VCaP (cell line): ENCODE results near the gene DDX42.

Experiments
- H3K27ac ChIP-seq: fragments of 450-650 bp; 2 replicates; pipeline ENCODE4 v1.5.1; 2017
- TF ChIP-seq, protein P1 (sequence below): fragments of 450-650 bp; conservative IDR thresholded peaks from 2 replicates; pipeline ENCODE4 v1.5.1; 2017; ENCODE audit warnings: mild to moderate bottlenecking, moderate library complexity

Gene DDX42

DNA sequence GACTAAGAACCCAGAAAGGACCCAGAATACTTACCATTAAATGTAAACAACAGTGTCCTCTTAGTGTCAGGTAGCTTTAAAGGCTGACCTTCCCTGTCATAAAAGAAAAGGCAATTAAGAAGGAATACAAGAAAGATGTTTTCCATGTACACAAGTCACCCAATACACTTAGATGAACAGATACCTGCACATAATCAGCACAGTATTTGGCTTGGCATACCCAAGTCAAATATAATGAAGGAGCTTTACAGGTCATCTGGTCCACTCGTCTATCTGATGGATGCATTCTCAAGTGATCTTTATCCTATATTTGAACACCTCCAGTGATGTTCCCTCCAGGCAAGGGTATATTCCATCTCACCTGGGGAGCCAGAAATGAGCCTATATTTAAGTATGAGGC, 21.3 kb upstream of the DDX42 start:
- H3K27ac ChIP-seq: no peak overlapping the region
- TF ChIP-seq, protein P1, sequence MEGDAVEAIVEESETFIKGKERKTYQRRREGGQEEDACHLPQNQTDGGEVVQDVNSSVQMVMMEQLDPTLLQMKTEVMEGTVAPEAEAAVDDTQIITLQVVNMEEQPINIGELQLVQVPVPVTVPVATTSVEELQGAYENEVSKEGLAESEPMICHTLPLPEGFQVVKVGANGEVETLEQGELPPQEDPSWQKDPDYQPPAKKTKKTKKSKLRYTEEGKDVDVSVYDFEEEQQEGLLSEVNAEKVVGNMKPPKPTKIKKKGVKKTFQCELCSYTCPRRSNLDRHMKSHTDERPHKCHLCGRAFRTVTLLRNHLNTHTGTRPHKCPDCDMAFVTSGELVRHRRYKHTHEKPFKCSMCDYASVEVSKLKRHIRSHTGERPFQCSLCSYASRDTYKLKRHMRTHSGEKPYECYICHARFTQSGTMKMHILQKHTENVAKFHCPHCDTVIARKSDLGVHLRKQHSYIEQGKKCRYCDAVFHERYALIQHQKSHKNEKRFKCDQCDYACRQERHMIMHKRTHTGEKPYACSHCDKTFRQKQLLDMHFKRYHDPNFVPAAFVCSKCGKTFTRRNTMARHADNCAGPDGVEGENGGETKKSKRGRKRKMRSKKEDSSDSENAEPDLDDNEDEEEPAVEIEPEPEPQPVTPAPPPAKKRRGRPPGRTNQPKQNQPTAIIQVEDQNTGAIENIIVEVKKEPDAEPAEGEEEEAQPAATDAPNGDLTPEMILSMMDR: no peak

DNA sequence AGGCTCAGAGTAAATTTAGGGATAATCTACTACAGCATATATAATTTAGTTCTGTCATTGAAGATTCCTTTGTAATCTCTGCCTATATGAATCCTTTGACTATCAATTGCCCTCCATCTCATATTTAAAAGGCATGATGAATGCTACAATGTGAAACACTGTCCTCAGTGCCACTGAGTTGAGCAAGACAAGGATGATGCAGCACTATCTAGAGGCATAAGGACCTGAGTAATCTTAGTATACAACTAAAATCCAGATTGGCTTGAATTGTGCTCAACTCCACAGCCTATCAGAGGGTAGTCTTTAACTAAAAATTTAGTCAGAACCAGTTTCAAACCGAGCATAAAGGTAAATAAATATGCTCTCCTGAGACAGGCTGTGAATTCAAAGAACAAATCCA, 20.8 kb upstream of the DDX42 start:
- H3K27ac ChIP-seq: no peak overlapping the region
- TF ChIP-seq, protein P1: no peak

DNA sequence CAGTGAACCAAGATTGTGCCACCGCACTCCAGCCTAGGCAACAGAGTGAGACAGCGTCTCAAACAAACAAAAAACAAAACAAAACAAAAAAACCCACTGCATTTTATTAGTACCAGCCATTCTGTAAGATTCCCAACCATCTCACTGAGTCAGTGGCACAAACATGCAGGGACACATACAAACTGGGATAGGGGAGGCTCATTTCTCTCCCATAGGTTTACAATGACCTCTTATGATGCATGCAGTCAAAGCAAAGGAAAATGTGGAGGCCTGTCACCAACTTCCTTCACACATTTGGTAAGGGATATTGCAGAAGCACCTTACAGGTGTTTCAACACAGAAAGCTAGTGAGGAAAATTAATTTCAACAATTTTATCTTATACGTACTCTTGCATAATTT, 19.9 kb upstream of the DDX42 start:
- no peak overlapping the region for H3K27ac ChIP-seq
- TF ChIP-seq, protein P1: no peak

DNA sequence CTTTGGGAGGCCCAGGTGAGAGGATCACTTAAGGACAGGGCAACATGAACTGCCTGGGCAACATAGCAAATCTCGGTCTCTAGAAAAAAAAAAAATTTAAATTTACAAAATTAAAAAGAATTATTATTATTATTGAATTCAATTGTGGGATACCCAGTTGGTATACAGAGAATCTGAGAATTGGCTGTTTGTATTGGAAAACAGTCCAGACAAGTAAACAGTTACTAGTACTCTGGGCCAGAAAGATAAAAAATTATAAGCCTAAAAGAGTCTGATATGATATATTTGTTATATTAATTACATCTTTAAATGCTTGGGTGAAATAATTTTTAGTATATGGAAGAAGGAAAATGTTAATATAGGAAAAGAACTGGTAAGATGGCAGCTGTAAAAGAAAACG, 15.5 kb upstream of the DDX42 start:
- TF ChIP-seq, protein P1: no peak
- no peak overlapping the region for H3K27ac ChIP-seq

DNA sequence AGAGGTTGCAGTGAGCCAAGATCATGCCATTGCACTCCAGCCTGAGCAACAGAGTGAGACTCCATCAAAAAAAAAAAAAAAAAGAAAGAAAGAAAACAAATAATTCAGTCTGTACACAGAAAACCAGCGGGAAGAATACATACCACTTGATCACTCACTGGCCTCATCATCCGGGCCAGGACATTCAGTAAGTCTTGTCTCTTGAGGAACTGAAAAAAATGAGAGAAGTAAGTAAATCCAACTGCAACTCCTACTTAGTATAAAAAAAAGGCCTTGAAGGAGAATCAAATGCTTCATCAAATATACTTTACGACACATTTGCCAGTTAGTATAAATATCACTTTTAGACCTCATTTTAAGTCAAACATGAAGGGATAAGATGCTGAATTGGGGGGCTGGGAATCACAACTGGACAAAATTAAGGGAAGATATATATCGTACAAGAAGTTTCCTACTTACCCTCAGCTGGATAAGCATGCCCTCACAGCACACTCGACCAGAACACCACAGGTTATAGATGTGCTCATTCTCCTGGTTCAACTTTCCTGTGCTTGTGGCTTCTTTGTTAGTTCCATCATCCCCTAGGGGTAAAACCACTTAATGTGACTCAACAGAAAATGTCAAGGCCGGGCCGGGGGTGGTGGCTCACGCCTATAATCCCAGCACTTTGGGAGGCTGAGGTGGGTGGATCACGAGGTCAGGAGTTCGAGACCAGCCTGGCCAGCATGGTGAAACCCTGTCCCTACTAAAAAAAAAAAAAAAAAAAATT, 13.0 kb upstream of the DDX42 start:
- TF ChIP-seq, protein P1: no peak
- H3K27ac ChIP-seq: no peak overlapping the region

DNA sequence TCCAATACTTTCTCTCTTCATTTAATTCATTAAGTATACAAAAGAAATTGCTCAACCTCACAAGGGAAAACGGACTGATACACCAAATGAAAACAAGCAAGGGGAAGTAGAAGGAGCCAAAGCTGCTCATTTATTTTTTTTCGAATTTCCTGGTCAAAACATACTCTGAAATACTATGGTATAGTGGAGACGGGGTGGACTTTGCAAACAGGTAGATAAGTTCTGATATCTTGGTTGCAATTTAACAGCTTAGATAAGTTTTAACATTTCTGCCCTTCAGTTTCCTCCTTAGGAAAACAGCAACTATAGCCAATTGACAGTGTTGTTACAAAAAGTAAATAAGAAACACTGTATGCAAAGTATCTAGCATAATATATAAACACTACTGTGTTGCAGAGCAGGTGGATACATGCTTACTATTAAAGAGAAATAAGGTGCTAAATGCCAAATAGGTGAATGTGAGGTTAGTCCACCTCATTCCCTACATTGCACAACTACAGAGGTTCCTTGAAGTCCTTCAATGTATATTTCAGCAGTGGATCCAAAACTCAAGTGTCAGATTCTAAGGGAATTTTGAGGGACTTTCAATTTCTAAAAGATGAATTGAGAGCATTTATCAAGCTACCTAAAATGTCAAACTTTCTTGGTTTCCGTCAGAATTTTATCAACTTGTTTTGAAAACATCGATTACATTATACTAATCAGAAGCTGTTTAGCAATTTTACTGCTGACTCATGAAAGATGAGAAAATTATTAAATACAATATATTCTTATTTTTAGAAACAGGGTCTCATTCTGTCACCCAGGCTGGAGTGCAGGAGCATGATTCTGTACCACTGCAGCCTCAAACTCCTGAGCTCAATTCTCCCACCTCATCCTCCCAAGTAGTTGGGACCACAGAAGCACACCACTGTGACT, 11.6 kb upstream of the DDX42 start:
- TF ChIP-seq, protein P1: no peak
- no peak overlapping the region for H3K27ac ChIP-seq

DNA sequence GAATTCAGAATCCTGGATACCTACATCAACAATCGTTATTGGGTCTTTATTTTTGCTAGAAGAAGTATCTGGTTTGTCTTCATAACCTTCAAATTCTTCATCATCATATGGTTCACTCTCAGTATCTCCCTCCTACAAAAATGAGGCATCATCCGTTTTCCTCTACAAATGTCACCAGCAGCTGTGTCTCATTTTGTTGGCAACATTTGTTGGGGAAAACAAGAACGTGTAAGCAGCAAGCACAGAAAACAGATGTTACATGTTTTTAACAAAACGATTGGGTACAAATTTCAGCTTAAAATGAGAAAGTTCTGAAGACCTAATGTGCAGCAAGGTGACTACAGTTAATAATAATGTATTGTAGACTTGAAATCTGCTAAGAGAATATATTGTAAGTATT, 9.3 kb upstream of the DDX42 start:
- TF ChIP-seq, protein P1: no peak
- H3K27ac ChIP-seq: no peak overlapping the region
